Psoas muscle (tissue), 8 donors: ENCODE data around the gene NOM1. TPM values are rescaled to one million over a fixed set of nuclear protein-coding genes. Genes with fewer than 3 reads are reported as not detected.

Experiments
- ATAC-seq, 4 donors: fragments of 200-7000 bp; cut with Tn5 transposase; one replicate each; pipeline ENCODE4 v1.9.1; 2020; ENCODE audit warnings: moderate library complexity in 3 of 4, mild to moderate bottlenecking in 2 of 4
- DNase-seq, 2 donors: peaks; one replicate each; pipeline ENCODE4 v3.0.0-alpha.2; 2020
- H3K27ac ChIP-seq: fragments of 200-600 bp; one replicate; pipeline ENCODE4 v1.8.0; 2022
- H3K27me3 ChIP-seq, 3 donors: fragments of 200-600 bp in 1 of 3; one replicate each; pipeline versions ENCODE4 v1.6.1 to v1.8.0; 2013 to 2022; ENCODE audit warnings: low read length in 2 of 3, mild to moderate bottlenecking in 2 of 3, moderate library complexity in 1 of 3; ENCODE audit not compliant: insufficient read depth in 3 of 3
- H3K36me3 ChIP-seq, 2 donors: fragments of 200-600 bp in 1 of 2; one replicate each; pipeline versions ENCODE4 v1.6.1 to v1.8.0; 2013 to 2022; ENCODE audit warnings: low read depth in 1 of 2, mild to moderate bottlenecking in 1 of 2, moderate library complexity in 1 of 2; ENCODE audit not compliant: insufficient read depth in 1 of 2
- H3K4me1 ChIP-seq: fragments of 200-600 bp; one replicate; pipeline ENCODE4 v1.8.0; 2022
- H3K4me3 ChIP-seq: fragments of 200-600 bp; one replicate; pipeline ENCODE4 v1.8.0; 2022; ENCODE audit warnings: mild to moderate bottlenecking
- H3K9me3 ChIP-seq: fragments of 200-600 bp; one replicate; pipeline ENCODE4 v1.8.0; 2022
- CTCF ChIP-seq: fragments of 200-600 bp; IDR thresholded peaks from one replicate; pipeline ENCODE4 v1.8.0; 2022; ENCODE audit warnings: antibody characterized with exemption
- WGBS, 3 donors: extraction: QIAGEN DNeasy Blood & Tissue Kit; methylation state at CpG; one replicate each; pipeline versions ENCODE4 v1.1.6 to v1.1.7; 2013; 5-methylcytosine and 5-hydroxymethylcytosine counted together
- intact Hi-C, 2 donors: fragments of 100-400 bp; cut with DNase I; formaldehyde crosslinking; loops; one replicate each; pipeline versions ENCODE4 v1.11.0 to v1.14.2; 2022
- polyA plus RNA-seq, 3 donors: library from polyadenylated mRNA; stranded (reverse); fragments of 200-250 nt; gene quantifications; one replicate each; pipeline ENCODE4 v1.2.3, GENCODE V29; 2013
- total RNA-seq, 4 donors: library from RNA; stranded (reverse); fragmentation: NEBNext Ultra II Directional in 2 of 4; extraction: Animal tissue kit (Norgen Biotek cat#: 25700) in 2 of 4; gene quantifications; one replicate each; pipeline versions ENCODE4 v1.2.1 to v1.2.4, GENCODE V29; 2021 to 2023
- donor health status: healthy with polysubstance abuse.
- donor health status: DM: no; HTN: no; CAD: no; lungs with moderate emphysema.
- donor health status: Bipolar disorder and iron deficiency.
- donor health status: healthy.
- donor health status: DM: yes; HTN: yes; CAD: no.
- donor health status: DM: no; HTN: no; CAD: no.
- donor health status: DM: no; HTN: no; CAD: no.
- donor health status: DM: yes; HTN: yes; CAD: no.

NOM1 gene
- total and polyA plus RNA-seq, 7 donors = 8.2 to 20.5 (median 14.7) TPM

GRCh38 chr7:157017149-157017548 lies 67.6 kb downstream of the NOM1 start:
- Histone ChIP-seq H3K4me1 (peaks cover 20% of the 10 kb centered on the region), H3K27me3 (peaks cover 0 to 100% (median 59%) of the 10 kb centered on the region in 3 donors), H3K4me3 (no peak overlapping the region), H3K36me3 (no peaks in the 10 kb centered on the region), H3K27ac (no peak overlapping the region), H3K9me3 (no peaks in the 10 kb centered on the region)
- TF ChIP-seq CTCF = no peak
- WGBS, 3 donors = 4 to 8% (median 7%) methylated on average over 11 of the region's 11 CpGs
- DNase-seq = no peak
- intact Hi-C loops = no loop called here
- no peak for ATAC-seq

- no peaks in the 10 kb centered on the region for H3K9me3 ChIP-seq
- no peak overlapping the region for H3K27ac ChIP-seq
- 2 to 3% (median 3%) methylated on average over 38 to 48 of the region's 48 CpGs for WGBS, 3 donors
- intact Hi-C loops = no loop called here
- peaks cover 20% of the 10 kb centered on the region for H3K4me1 ChIP-seq
- H3K27me3 ChIP-seq = peaks cover 0 to 100% (median 65%) of the 10 kb centered on the region in 3 donors
- H3K4me3 ChIP-seq = no peak overlapping the region
- DNase-seq = no peak
- no peaks in the 10 kb centered on the region for H3K36me3 ChIP-seq
- no peak for ATAC-seq
- no peak for TF ChIP-seq CTCF
Measured at GRCh38 chr7:157017603-157018327, 68.3 kb downstream of the NOM1 start.

GRCh38 chr7:157018328-157018996 lies 69.0 kb downstream of the NOM1 start:
- Histone ChIP-seq H3K4me1 (peaks cover 20% of the 10 kb centered on the region), H3K9me3 (no peaks in the 10 kb centered on the region), H3K27me3 (peaks cover 0 to 100% (median 71%) of the 10 kb centered on the region in 3 donors), H3K27ac (no peak overlapping the region), H3K4me3 (no peak overlapping the region), H3K36me3 (no peaks in the 10 kb centered on the region)
- peak in 1 of 4 donors; percentile 33 for ATAC-seq
- no peak for DNase-seq
- no peak for TF ChIP-seq CTCF
- 1 to 4% (median 2%) methylated on average over 39 to 49 of the region's 49 CpGs for WGBS, 3 donors
- intact Hi-C loops = no loop called here

- intact Hi-C loops = no loop called here
- Histone ChIP-seq H3K27me3 (peaks cover 0 to 98% (median 73%) of the 10 kb centered on the region in 3 donors), H3K9me3 (no peaks in the 10 kb centered on the region), H3K4me3 (no peak overlapping the region), H3K4me1 (peaks cover 20% of the 10 kb centered on the region), H3K27ac (no peak overlapping the region), H3K36me3 (no peaks in the 10 kb centered on the region)
- 1 to 2% (median 2%) methylated on average over 45 to 50 of the region's 50 CpGs for WGBS, 3 donors
- no peak for ATAC-seq
- no peak for DNase-seq
- TF ChIP-seq CTCF = no peak
Measured at GRCh38 chr7:157018997-157019608, 69.6 kb downstream of the NOM1 start.
